ENCODE results near the gene DLG5.

DLG5 gene

DNA sequence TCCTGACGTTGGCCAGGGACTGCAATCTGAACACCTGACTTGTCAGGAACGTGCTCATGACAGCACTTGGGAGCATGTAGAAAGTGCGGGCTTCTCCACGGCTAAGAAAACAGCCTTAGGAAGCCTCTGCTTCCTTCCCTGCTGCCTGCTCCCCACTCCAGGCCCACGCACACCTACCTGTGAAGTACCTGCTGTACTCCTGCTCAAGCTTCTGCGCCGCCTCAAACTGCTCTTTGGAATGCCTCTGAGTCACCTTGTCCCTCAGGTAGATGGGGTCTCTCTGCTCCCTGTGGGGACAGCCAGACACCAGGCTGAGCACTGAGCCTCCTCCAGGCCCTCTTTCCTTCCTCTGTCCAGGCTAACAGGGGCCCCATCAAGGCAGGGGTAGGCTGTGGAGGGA, 132.7 kb downstream of the DLG5 start:
- no peak for DNase-seq
- H3K27me3 ChIP-seq (ENCODE audit: insufficient read depth, low read length, poor library complexity), result no peaks in the 10 kb centered on the region
- H2AFZ ChIP-seq (ENCODE audit: low read depth, low read length), result no peak overlapping the region
- peaks cover 2% of the 10 kb centered on the region; the same call in 1 of the 2 replicates for H4K20me1 ChIP-seq (ENCODE audit: insufficient read depth, low read length)
- H3K9me3 ChIP-seq (ENCODE audit: insufficient read depth, low read length, severe bottlenecking), result no peaks in the 10 kb centered on the region
- no peak for ATAC-seq (ENCODE audit: insufficient read depth, low read depth)
- peaks cover 68% of the 10 kb centered on the region for H3K36me3 ChIP-seq (ENCODE audit: insufficient read depth, low read length)
- no peak for TF ChIP-seq EZH2 (IDR thresholded peaks at IDR 0.05; ENCODE audit: borderline replicate concordance, low read depth, low read length, severe bottlenecking)
- TF ChIP-seq, protein P1, sequence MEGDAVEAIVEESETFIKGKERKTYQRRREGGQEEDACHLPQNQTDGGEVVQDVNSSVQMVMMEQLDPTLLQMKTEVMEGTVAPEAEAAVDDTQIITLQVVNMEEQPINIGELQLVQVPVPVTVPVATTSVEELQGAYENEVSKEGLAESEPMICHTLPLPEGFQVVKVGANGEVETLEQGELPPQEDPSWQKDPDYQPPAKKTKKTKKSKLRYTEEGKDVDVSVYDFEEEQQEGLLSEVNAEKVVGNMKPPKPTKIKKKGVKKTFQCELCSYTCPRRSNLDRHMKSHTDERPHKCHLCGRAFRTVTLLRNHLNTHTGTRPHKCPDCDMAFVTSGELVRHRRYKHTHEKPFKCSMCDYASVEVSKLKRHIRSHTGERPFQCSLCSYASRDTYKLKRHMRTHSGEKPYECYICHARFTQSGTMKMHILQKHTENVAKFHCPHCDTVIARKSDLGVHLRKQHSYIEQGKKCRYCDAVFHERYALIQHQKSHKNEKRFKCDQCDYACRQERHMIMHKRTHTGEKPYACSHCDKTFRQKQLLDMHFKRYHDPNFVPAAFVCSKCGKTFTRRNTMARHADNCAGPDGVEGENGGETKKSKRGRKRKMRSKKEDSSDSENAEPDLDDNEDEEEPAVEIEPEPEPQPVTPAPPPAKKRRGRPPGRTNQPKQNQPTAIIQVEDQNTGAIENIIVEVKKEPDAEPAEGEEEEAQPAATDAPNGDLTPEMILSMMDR (IDR thresholded peaks at IDR 0.05; ENCODE audit: borderline replicate concordance, extremely low read depth, low read length, poor library complexity, severe bottlenecking), result no peak
- H3K4me3 ChIP-seq (ENCODE audit: low read depth in 1 of 2, low read length in 2 of 2), result no peak overlapping the region
- no peak overlapping the region for H3K9ac ChIP-seq (ENCODE audit: low read depth, low read length)
- H3K4me2 ChIP-seq (ENCODE audit: insufficient read depth, low read length), result no peak overlapping the region
- H3K4me1 ChIP-seq (ENCODE audit: insufficient read depth, low read length), result no peaks in the 10 kb centered on the region
- no peaks in the 10 kb centered on the region for H3K79me2 ChIP-seq (ENCODE audit: insufficient read depth, low read length)
- no peak overlapping the region for H3K27ac ChIP-seq (ENCODE audit: low read length)

DNA sequence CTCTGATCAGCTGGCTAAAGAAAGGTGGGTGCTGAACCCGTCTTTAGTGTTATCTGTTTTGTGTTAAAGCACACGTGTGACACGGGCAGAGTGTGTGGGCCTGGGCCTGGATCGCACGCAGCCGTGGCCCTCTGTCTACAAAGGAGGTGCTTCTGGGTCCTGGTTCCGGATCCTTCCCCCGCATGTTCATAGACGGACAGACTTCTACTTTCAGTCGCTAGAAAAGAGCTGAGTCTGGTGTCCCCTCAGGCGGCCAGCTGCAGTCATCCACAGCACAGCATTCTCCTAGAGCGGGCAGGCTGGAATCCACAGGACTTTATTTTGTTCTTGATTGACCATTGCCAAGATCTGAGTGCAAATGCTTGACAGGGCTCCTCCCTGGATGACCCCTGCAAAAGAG, 134.4 kb downstream of the DLG5 start:
- no peak for TF ChIP-seq EZH2 (IDR thresholded peaks at IDR 0.05; ENCODE audit: borderline replicate concordance, low read depth, low read length, severe bottlenecking)
- TF ChIP-seq, protein P1 (IDR thresholded peaks at IDR 0.05; ENCODE audit: borderline replicate concordance, extremely low read depth, low read length, poor library complexity, severe bottlenecking), result no peak
- Histone ChIP-seq H4K20me1 (ENCODE audit: insufficient read depth, low read length) (peaks cover 2% of the 10 kb centered on the region; the same call in 1 of the 2 replicates), H2AFZ (ENCODE audit: low read depth, low read length) (no peak overlapping the region), H3K9me3 (ENCODE audit: insufficient read depth, low read length, severe bottlenecking) (no peaks in the 10 kb centered on the region), H3K27ac (ENCODE audit: low read length) (no peak overlapping the region), H3K4me3 (ENCODE audit: low read depth in 1 of 2, low read length in 2 of 2) (no peak overlapping the region), H3K79me2 (ENCODE audit: insufficient read depth, low read length) (no peaks in the 10 kb centered on the region), H3K27me3 (ENCODE audit: insufficient read depth, low read length, poor library complexity) (no peaks in the 10 kb centered on the region), H3K4me2 (ENCODE audit: insufficient read depth, low read length) (no peak overlapping the region), H3K4me1 (ENCODE audit: insufficient read depth, low read length) (no peaks in the 10 kb centered on the region), H3K9ac (ENCODE audit: low read depth, low read length) (no peak overlapping the region), H3K36me3 (ENCODE audit: insufficient read depth, low read length) (peaks cover 56% of the 10 kb centered on the region)
- DNase-seq, result no peak
- ATAC-seq (ENCODE audit: insufficient read depth, low read depth), result no peak

DNA sequence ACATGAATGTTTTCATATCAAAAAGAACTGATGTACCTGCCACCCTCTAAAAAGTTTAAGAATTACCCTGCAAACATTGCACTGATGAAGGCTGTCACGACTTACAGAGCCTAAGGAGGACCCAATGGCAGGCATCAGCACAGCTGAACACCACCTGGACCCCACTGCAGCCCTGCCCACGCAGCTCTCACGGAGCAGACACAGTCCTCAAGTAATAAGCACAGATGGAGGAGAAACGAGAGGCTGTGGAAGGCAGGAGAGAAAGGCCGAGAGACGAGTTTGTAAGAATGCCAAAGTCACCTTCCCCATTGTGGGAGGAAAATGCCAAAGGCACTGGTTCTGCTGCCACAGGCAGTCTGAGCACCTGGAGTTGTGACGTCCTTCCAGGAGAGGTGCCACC, 135.0 kb downstream of the DLG5 start:
- Histone ChIP-seq H3K9ac (ENCODE audit: low read depth, low read length) (no peak overlapping the region), H3K79me2 (ENCODE audit: insufficient read depth, low read length) (no peaks in the 10 kb centered on the region), H2AFZ (ENCODE audit: low read depth, low read length) (no peak overlapping the region), H3K36me3 (ENCODE audit: insufficient read depth, low read length) (peaks cover 49% of the 10 kb centered on the region), H3K27me3 (ENCODE audit: insufficient read depth, low read length, poor library complexity) (no peaks in the 10 kb centered on the region), H4K20me1 (ENCODE audit: insufficient read depth, low read length) (peaks cover 2% of the 10 kb centered on the region; the same call in 1 of the 2 replicates), H3K4me1 (ENCODE audit: insufficient read depth, low read length) (no peaks in the 10 kb centered on the region), H3K9me3 (ENCODE audit: insufficient read depth, low read length, severe bottlenecking) (no peaks in the 10 kb centered on the region), H3K4me3 (ENCODE audit: low read depth in 1 of 2, low read length in 2 of 2) (no peak overlapping the region), H3K27ac (ENCODE audit: low read length) (no peak overlapping the region), H3K4me2 (ENCODE audit: insufficient read depth, low read length) (no peak overlapping the region)
- ATAC-seq (ENCODE audit: insufficient read depth, low read depth) (no peak), DNase-seq (no peak)
- TF ChIP-seq, protein P1 (IDR thresholded peaks at IDR 0.05; ENCODE audit: borderline replicate concordance, extremely low read depth, low read length, poor library complexity, severe bottlenecking), result no peak
- no peak for TF ChIP-seq EZH2 (IDR thresholded peaks at IDR 0.05; ENCODE audit: borderline replicate concordance, low read depth, low read length, severe bottlenecking)

DNA sequence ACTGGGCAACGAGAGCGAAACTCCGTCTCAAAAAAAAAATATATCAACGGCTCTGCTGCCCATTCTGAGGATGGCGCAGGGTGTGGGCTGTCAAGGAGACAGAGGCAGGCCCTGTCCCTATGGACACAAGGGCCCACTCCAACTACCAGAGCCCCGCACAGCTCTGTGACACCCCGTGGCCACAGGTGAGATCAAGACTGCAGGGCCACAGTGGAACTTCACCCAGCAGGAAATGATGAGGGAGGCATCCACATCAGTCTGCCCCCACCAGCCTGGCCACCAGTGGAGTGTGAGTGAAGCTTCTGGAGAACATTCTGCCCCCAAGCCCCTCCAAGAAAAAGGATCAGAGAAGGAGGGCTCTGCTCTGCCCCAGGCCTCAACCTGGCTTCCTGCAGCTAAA, 136.7 kb downstream of the DLG5 start:
- ATAC-seq (ENCODE audit: insufficient read depth, low read depth) (no peak), DNase-seq (no peak)
- no peak overlapping the region for H3K9ac ChIP-seq (ENCODE audit: low read depth, low read length)
- H4K20me1 ChIP-seq (ENCODE audit: insufficient read depth, low read length), result 0 out of 2 replicates have a peak, but pooled peaks cover 2% of the 10 kb centered on the region
- no peak overlapping the region for H3K27ac ChIP-seq (ENCODE audit: low read length)
- peaks cover 33% of the 10 kb centered on the region for H3K36me3 ChIP-seq (ENCODE audit: insufficient read depth, low read length)
- H3K9me3 ChIP-seq (ENCODE audit: insufficient read depth, low read length, severe bottlenecking), result no peaks in the 10 kb centered on the region
- no peak overlapping the region for H3K4me2 ChIP-seq (ENCODE audit: insufficient read depth, low read length)
- H3K4me1 ChIP-seq (ENCODE audit: insufficient read depth, low read length), result no peaks in the 10 kb centered on the region
- TF ChIP-seq, protein P1 (IDR thresholded peaks at IDR 0.05; ENCODE audit: borderline replicate concordance, extremely low read depth, low read length, poor library complexity, severe bottlenecking), result no peak
- H3K27me3 ChIP-seq (ENCODE audit: insufficient read depth, low read length, poor library complexity), result no peaks in the 10 kb centered on the region
- no peak overlapping the region for H3K4me3 ChIP-seq (ENCODE audit: low read depth in 1 of 2, low read length in 2 of 2)
- no peaks in the 10 kb centered on the region for H3K79me2 ChIP-seq (ENCODE audit: insufficient read depth, low read length)
- no peak overlapping the region for H2AFZ ChIP-seq (ENCODE audit: low read depth, low read length)
